Lung microvascular endothelial cell (primary cell): ENCODE measurements around the gene CAPRIN2. TPM values are rescaled to one million over a fixed set of nuclear protein-coding genes. Genes with fewer than 3 reads are reported as not detected.

Source experiments
- DNase-seq, 2 donors: peaks; one replicate each; pipeline versions ENCODE4 v3.0.0 to v3.0.0-alpha.2; 2010; ENCODE audit warnings: low read depth in 2 of 2
- total RNA-seq: library from RNA; depleted of rRNA; stranded (reverse); fragments of >200 nt; gene quantifications from 2 replicates; pipeline ENCODE4 v1.2.1, GENCODE V29; 2014

The CAPRIN2 gene
- total RNA-seq, 1 donor from 2014 or later = 9.5 TPM

DNA sequence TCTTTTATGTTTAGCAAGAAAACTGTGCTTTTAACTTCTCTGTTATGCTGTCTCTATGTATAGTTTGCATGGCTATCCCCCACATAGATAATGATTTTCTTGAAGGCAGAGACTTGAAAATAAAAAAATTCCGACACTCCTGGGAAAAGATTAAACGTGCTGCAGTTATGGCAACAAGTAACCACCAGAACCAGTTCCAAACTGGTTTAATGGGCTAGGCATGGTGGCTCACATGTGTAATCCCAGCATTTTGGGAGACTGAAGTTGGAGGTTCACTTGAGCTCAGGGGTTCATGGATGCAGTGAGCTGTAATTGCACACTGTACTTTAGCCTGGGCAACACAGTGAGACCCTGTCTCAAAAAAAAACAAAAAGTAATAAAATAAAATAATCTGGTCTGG lies 15.1 kb upstream of the CAPRIN2 start:
- no peak for DNase-seq

DNA sequence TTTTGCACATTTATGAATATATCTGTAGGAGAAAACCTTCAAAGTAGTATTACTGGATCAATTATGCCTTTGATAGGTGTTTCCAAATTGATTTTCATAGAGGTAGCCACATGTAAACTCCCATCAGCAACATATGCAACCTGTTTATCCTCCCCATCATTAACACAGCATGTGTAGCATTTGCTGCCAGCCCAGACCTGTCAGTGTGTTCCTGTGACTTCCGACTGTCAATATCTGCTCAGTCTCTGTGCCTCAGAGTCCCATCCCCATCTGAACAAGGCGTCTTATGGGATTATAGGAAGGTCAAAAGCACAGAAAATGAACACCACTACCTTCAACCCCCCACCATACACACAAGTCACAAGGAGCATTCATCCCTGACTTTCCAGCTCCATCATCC lies 9.5 kb upstream of the CAPRIN2 start:
- no peak for DNase-seq

DNA sequence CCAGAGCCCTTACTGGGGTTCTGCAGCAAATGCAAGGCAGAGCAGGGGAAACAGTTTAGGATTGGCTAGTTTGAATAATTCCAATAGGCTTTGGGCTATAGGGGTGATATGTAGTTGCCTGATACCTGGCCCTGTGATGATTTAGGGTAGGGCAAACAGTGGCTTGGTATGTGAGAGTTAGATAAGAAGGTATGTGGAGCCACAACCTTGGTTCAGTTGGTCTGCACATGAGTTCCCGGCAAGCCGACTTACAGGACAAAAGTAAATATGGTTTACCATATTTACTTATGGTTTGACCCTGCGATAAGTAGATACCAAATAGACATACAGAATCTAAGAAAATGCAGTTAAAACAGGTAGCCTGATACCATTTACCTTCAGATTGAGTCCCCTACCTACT lies 8.3 kb upstream of the CAPRIN2 start:
- no peak for DNase-seq

DNA sequence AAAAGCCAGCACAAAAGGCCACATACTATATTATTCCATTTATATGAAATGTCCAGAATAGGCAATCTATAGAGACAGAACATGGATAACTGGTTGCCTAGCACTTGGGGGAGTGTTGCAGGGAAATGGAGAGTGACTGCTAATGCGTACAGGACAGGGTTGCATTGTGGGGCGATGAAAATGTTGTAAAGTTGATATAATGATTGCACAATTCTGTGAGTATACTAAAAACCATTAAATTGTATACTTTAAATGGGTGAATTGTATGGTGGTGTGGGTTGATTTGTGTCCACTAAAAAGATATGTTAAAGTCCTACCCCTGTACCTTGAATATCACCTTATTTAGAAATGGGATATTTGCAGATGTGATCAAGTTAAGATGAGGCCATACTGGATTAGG lies 7.0 kb upstream of the CAPRIN2 start:
- DNase-seq = no peak

DNA sequence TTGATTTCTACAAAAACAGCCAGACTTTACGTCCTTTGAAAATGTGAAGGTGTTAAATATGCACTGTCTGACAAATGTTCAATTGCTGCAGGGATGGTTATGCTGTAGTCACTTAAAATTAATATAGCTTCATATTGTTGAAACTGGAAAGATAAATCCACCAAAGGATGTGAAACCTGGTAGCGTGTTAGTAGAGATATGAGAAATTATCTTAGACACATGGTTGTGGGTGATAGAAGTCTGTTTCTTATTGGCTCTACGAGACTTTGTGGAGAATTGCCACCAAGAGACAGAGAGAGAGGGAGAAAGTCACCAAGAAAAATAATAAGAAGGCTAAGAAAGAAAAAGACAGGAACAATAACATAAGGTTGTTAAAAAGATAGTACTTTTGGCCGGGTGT lies 2.6 kb upstream of the CAPRIN2 start:
- no peak for DNase-seq

DNA sequence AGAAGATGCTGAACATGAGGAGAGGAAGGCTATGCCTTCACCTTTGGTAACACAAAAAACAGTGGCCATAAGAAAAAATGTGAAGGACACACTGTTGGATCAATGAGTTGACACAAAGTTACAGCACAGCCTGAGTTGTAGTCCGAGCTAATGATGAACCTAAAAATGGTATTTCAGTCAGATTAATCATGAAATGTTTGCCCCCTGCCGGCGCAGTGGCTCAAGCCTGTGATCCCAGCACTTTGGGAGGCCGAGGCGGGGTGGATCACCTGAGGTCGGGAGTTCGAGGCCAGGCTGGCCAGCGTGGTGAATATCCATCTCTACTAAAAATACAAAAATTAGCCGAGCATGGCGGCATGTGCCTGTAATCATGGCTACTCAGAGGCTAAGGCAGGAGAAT lies 1.3 kb upstream of the CAPRIN2 start:
- no peak for DNase-seq

DNA sequence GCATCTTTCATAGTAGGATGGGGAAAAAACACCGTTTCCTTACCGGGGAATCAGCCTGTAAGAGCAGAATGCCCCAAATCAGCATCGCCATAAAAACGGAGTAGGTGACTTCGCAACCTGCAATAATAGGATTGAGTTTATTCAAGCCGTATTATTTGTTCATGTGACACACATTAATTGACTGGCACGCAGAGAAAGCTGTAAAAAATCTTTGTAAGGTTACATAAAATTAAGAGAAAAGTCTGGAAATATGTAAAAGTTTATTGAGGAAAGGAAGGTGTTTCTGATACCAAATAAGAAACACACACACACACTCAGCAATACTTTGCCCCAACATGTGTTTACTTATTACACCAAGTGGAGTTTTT lies 628 bp upstream of the CAPRIN2 start:
- no peak for DNase-seq

DNA sequence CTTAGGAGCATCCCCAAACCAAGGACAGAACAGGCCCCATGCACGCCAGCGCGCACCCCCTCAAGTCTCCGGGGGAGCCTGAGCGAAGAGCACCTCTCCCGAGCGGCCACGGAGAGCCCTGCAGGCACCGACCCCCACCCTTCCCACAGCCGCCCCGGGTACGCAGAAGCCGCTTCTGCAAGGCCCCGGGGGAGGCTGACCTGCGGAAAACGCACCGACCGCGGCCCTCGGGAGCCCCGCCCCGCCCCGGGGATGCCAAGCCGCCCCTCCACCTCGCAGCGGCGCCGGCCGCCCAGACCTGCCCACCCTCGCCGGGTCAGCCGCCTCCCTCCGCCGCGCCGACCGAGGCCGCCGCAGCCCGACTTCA lies 385 bp downstream of the CAPRIN2 start:
- DNase-seq = no peak

DNA sequence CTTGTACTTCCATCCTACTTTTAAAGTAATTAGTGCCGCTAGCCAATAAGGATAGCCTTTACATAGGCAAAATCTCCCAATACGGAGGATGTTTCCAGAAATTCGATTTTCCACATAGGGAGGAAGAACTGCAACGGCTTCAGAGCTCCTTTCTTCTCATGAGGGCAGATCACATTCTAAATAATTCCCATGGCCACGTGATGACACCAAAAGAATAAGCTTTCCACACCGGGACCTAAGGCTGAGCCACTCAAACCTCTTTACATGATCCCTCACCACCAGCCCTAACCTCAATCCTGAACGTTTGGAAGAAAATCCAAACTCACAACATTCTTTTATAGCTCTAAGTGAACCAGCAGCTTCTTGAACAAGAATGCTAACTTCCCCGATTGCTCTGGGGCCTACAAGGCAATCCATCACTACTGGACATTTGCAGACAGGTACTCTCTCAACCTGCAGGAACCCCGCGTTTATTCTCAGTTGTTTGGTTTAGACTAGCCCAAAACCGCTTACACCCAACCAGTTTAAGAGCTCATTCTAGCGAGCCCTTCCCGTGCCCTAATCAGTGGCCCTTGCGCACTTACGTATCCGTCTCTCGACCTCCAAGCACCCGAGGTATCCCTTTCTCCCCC lies 884 bp downstream of the CAPRIN2 start:
- peak in 1 of 2 donors; percentile 3 for DNase-seq

DNA sequence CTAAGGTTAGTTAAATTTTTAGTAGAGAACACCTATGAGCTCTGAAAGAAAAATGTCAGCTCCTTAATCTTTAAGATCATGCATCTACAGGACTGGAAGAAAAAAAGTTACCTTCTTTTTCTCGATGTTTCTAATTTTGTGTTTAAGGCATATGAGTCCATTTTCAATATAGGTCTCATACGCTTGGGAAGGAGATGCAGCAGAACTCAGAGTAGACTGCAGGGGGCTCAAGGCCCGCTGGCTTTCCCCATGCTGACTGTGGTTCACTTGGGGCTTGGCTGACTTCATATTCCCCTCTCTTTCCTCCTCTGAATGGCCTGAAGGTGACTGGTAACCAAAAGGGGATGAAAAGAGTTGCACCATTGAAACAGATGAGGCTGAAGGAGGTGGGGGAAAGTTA lies 1.5 kb downstream of the CAPRIN2 start:
- peak; percentile 38 to 66 for DNase-seq

DNA sequence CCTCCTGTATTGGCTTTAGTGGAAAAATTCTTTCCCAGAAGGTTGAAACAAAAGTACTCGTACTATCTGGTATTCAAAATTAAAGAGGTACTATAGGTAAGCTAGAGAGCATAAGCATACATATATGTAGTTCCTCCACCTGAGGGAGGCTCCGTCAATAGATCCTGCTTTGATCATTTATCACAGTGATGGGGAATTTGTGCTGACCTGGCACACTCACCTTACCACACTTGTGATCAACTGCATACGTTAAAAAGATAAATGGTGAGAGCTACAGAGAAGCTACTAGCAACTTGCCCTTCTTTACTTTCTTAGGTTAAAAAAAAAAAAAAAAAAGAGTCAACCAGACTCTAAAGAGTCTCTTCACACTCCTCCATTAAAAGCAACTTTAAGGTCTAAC lies 2.5 kb downstream of the CAPRIN2 start:
- DNase-seq = no peak

DNA sequence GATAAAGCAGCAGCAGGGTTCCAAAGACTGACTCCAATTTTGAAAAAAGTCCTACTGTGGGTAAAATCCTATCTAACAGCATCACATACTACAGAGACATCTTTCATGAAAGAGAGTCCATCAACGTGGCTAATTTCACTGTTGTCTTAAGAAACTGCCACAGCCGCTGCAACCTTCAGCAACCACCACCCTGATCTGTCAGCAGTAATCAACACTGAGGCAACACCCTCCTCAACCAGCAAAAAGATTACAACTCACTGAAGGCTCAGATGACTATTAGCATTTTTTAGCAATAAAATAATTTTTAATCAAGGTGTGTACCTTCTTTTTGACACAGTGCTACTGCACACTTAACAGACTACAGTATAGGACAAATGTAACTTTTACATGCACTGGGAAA lies 6.6 kb downstream of the CAPRIN2 start:
- no peak for DNase-seq

DNA sequence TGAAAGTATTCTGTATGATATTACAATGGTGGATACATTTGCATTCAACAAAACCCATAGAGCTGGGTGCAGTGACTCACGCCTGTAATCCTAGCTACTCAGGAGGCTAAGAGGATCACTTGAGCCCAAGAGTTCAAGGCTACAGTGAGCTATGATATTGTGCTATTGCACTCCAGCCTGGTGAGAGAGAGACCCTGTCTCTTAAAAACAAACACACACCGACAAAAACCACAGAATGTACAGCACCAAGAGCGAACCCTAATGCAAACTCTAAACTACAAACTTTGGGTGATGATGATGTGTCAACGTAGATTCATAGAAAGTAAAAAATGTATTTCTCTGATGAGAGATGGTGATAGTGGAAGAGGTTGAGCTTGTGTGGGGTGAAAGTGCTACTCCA lies 8.6 kb downstream of the CAPRIN2 start:
- DNase-seq = no peak

DNA sequence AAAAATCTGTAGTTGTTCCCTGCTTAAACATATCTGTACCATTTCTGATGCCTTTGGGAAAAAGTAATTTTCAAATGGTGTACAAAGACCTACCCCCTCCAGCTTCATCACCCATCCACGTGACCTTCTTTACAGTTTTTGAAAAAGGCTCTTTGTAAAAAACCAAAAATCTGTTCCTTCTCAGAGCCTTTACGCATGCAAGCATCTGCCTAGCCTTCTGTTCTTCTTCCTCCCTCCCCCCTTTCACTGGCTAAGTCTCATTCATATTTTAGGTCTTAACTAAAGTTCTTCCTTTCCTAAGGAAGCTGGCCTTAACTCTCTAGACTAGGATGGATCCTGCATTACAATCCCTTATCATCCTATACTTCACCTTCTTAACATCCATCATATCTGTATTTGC lies 10.4 kb downstream of the CAPRIN2 start:
- DNase-seq = no peak

DNA sequence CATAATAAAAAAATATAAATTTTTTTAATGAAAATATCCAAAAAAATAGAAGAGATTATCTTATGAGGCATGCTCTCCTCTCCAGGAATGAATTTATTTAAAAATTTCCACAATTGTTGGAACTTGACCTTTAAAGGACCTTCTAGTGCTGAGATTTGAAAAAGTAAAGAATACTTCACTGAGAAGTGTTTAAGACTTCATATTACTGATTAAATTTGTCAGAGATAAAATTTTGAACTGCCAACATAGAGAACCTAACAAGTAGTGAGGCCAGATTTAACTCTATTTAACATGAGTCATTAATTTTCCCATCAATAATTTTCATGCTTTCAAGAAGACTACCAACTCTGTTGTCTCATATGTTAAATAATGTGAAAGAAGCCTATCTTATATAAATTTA lies 14.5 kb downstream of the CAPRIN2 start:
- DNase-seq = no peak

DNA sequence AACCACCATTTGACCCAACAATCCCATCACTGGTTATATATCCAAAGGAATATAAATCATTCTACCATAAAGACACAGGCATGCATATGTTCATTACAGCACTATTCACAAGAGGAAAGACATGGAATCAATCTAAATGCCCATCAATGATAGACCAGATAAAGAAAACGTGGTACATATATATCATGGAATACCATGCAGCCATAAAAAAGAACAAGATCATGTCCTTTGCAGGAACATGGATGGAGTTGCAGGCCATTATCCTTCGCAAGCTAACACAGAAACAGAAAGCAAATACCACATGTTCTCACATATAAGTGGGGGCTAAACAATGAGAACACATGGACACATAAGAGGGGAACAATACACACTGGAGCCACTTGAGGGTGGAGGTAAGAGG lies 15.7 kb downstream of the CAPRIN2 start:
- no peak for DNase-seq

DNA sequence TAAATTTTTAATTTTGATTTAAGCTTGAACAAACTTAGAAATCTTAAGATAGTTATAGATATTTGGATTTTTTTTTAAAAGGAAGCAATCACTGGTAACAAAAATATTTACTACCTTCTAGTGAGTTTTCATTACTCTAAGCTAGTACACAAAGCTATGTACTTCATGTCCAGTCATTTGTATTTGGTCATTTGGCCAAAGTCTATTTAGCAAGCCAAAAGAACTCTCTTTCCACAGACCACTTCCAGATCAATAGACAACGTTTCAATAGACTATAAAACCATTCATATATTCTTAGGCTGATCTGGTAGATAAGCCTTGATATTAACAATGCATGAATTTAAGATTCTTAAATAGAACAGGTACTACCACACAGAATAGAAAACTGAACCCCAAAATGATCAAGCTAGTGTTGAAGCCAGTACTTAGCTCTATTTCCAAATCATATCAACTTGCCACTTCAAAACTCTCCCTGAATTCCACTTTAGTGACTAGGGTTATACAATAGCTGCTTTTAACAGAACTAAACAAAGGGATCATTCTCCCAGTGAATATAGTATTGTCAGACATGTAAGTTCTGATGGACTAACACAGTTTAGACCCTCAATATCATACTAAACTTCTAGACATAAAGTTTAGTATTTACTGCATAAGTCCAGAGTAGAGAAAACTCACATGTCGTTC lies 21.7 kb downstream of the CAPRIN2 start:
- no peak for DNase-seq

DNA sequence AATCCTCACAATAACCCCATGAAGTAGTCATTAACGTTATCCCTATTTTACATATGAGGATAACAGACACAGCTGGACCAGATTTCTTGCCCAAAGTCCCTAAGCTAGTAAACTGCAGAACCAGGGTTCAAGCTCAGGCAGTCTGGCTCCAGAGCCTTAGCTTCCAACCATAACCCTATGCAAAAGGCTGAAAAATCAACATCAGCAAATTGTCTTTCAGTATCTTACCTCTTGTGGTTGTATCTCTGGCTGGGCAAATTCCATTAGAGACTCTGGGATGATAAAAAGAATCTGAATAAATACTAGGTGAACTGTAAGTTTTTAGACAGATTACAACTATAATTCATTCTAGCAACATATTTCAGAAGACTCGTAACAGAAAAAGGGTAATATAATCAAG lies 24.7 kb downstream of the CAPRIN2 start:
- no peak for DNase-seq

DNA sequence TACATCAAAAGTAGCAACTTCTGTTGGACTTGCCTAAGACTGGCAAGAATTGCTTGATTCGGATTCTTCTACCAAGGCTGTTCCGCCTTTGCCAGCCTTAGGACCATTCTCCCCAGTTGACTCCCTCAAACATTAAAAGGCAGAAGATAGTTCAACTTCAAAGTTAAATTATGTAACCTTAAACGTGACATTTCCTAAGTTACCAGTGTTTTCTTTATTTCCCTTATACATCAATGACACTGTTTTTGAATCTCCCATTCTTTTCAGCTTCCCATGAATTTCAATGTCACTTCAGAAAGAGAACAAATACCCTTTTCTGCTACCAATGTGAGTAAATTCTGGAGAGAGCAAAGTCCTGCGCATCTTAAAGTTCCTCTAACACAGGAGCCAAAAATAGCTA lies 25.2 kb downstream of the CAPRIN2 start:
- no peak for DNase-seq

DNA sequence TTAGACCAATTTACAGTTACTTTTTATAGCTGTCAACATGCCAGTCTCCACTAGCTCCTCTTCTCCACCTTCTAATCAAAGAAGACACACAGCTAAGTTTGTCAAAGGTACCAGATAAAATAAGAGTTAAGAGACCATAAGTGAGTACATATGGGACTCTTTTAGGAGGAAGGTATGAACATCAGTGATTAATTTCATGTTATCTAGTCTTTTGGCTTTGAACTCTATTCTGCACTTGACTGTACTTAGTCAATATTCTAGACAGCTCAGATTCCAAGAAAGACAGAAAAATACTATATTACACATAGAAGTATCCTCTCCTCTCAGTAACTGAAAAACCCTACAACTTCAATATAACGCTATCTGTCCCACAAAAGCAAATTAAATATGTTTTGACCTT lies 28.1 kb downstream of the CAPRIN2 start:
- no peak for DNase-seq

DNA sequence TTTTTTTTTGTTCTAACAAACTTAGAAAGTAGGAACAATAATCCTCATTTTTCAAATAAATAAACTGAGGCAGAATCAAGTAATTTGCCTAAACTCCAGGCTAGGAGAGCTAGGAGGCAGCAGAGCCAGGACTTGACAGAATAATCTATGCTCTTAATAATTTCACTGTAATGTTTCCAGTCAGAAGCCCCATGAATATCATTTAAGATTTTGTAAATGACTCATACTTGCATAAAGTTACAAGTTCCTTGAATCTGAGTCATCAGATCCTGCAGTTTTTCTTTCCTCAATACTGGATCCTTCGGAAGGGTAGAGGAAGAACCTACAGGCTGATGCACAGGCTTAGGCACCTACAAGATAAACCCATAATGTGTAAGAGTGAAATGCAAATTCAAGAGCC lies 29.0 kb downstream of the CAPRIN2 start:
- peak in 1 of 2 donors; percentile 85 for DNase-seq

DNA sequence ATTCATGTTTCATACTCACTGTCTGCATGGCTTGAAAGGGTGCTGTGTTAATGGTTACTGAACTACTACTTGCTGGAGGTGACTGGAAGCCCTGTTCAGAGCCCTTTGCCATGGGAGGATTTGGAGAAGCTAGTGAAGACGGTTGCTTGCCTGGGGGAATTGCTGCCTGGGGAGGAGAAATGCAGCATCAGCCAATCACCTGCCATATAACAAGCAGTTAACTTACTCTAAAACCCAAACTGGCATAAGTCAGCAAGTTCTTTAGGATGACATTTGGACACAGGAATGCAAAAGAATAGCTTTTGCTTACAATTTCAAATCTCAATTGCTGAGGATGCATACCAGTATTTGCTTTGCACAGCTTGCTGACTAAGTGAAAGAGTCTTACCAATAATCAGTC lies 35.7 kb downstream of the CAPRIN2 start:
- no peak for DNase-seq

DNA sequence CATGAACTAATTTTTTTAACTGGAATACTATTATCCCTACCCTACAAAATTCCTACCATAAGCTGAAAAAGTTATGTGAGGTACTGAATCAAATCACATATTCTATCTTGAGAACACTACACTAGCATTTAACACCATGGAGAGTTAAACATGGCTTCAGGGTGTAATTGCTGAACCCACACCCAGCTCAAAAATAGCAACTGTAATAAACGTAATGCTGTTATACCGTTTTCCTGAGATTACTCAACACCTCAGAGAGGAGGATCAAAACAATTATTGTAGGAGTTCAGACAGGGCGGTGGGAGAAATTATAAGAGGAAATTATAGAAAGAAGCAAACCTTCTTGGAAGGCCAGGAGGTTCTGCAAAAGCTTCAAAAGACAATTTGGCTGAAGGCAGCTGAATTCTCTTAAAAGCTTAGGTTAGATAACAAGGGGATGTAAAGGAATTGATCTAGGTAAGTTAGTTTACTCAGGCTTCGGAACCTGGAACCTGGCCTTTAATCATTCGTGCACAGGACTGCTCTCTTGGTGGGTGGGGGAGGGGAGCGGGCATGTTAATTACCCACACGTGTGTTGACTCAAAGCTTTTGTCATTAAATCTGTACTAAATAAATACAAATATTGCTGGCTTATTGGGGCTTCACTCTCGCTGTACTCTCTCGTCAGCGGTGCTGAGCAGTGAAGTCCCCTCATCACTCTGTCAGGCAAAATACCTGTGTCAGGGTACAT lies 47.0 kb downstream of the CAPRIN2 start:
- DNase-seq = no peak
